Lower leg skin (tissue), 4 donors: ENCODE results near the gene NUBP2. TPM values are rescaled to one million over a fixed set of nuclear protein-coding genes. Genes with fewer than 3 reads are reported as not detected.

Source experiments
- DNase-seq, 2 donors: peaks; one replicate each; pipeline ENCODE4 v3.0.0-alpha.2; 2019; ENCODE audit warnings: low spot score in 2 of 2
- H3K4me3 ChIP-seq: fragments of 200-600 bp; sonication (generic); 2 replicates; pipeline ENCODE4 v1.5.1; 2017; ENCODE audit warnings: mild to moderate bottlenecking, low read depth; ENCODE audit not compliant: poor library complexity, severe bottlenecking
- CTCF ChIP-seq, 3 donors: fragments of 450-650 bp; IDR thresholded peaks; one replicate each; pipeline ENCODE4 v1.5.1; 2016; ENCODE audit warnings: antibody characterized with exemption in 3 of 3, mild to moderate bottlenecking in 3 of 3, moderate library complexity in 2 of 3
- POLR2A ChIP-seq, 2 donors: fragments of 450-650 bp; IDR thresholded peaks; one replicate each; pipeline ENCODE4 v1.6.1; 2016 to 2017; ENCODE audit warnings: antibody characterized with exemption in 2 of 2, mild to moderate bottlenecking in 1 of 2, moderate library complexity in 1 of 2
- WGBS, 2 donors: methylation state at CpG; one replicate each; pipeline ENCODE4 v1.1.5; 2018; 5-methylcytosine and 5-hydroxymethylcytosine counted together
- intact Hi-C: fragments of 100-400 bp; cut with DNase I; formaldehyde crosslinking; loops from one replicate; pipeline ENCODE4 v1.15.0; 2023; ENCODE audit warnings: low total_unique reads
- total RNA-seq, 4 donors: library from RNA; depleted of rRNA; stranded (reverse); fragments of >200 nt; gene quantifications; one replicate each; pipeline ENCODE4 v1.1.0, GENCODE V29; 2016

The NUBP2 gene
- total RNA-seq, 4 donors from 2014 or later, result 79.7 to 108 (median 91.3) TPM

DNA sequence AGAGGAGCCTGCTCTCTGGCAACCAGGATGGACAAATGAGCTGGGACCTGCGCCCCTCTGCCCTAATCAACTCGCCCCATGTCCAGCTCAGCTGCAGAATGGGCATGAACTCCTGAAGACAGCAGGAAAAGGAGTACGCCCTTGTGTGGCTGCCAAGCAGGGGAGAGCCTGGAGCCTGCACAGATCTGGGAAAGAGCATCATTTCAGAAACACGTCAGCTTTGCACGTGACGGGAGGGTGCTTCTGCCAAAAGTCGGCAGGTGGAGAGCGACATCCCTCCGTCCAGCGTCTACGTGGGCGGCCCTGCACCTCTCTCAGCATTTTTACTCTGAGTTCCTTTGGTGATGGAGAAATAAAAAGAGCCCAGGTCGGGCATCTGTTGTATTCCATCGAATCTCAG, 29.9 kb upstream of the NUBP2 start:
- no peak for TF ChIP-seq POLR2A (IDR thresholded peaks at IDR 0.05)
- intact Hi-C loops, result no loop called here
- no peak overlapping the region for H3K4me3 ChIP-seq
- WGBS, 2 donors, result 91 to 95% methylated on average over 14 of the region's 14 CpGs
- DNase-seq, result no peak

DNA sequence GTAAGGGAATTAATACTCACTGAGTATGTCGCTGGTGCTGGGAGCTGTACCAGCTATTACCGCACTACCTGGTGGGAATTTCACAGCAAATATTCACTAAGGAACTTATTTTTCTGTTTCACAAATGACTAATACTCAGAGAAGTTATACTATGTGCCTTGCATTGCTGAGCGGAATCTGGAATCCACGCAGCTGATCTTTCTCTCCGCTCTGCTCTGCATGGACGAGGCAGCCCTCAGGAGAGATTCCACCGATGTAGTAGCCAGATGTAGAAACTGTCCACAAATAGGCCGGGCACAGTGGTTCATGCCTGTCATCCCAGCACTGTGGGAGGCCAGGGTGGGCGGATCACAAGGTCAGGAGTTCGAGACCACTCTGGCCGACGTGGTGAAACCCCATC, 28.6 kb upstream of the NUBP2 start:
- intact Hi-C loops, result no loop called here
- 81 to 91% methylated on average over 12 of the region's 12 CpGs for WGBS, 2 donors

DNA sequence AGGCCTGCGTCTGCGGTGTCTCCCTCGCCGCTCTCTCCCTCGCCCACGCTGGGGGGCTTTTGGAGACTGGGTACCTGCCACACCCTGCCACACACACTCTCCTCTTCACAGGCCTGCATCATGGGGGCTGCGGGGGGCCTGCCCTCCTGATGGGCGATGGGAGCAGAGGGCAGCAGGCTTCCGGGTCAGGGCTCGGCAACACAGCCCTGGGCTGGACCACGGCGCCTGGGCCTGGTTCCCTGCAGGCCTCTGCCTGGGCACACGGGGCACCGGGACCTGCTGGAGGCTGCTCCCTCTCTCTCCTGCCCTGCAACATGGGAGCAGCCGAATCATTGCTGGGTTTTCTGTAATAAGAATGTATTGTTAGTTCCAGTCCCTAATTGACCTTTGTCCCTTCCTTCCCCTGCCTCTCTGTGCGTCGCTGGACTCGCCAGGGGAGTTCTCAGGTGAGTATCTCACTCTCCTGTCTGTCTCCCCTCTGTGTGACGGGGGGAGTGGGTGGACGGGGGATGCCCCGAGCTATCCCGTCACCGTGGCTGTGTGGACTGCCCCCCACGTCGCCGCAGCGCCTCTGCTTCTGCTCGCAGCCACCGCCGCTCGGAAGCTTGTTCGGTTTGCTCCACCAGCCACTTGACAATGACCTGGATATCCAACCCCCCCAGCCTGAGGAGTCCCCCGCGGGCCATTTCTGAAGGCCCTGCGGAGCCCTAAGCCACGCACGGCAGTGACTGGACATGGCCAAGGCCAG, 24.9 kb upstream of the NUBP2 start:
- intact Hi-C loops, result no loop called here
- no peak for TF ChIP-seq CTCF (IDR thresholded peaks at IDR 0.05)
- no peak for TF ChIP-seq POLR2A (IDR thresholded peaks at IDR 0.05)
- WGBS, 2 donors, result 95% methylated on average over 35 to 36 of the region's 37 CpGs

More for the DNA sequence above, 28.6 kb upstream of the NUBP2 start:
- no peak for DNase-seq
- H3K4me3 ChIP-seq, result no peak overlapping the region
- TF ChIP-seq POLR2A (IDR thresholded peaks at IDR 0.05), result no peak
- no peak for TF ChIP-seq CTCF (IDR thresholded peaks at IDR 0.05)

GRCh38 chr16:1758923-1759322, 23.8 kb upstream of the NUBP2 start:
- H3K4me3 ChIP-seq, result no peak overlapping the region
- 94 to 97% methylated on average over 18 of the region's 18 CpGs for WGBS, 2 donors
- DNase-seq, result no peak
- TF ChIP-seq POLR2A (IDR thresholded peaks at IDR 0.05), result no peak
- TF ChIP-seq CTCF (IDR thresholded peaks at IDR 0.05), result no peak
- intact Hi-C loops, result no loop called here

More for the DNA sequence above, 24.9 kb upstream of the NUBP2 start:
- H3K4me3 ChIP-seq, result no peak overlapping the region
- no peak for DNase-seq

DNA sequence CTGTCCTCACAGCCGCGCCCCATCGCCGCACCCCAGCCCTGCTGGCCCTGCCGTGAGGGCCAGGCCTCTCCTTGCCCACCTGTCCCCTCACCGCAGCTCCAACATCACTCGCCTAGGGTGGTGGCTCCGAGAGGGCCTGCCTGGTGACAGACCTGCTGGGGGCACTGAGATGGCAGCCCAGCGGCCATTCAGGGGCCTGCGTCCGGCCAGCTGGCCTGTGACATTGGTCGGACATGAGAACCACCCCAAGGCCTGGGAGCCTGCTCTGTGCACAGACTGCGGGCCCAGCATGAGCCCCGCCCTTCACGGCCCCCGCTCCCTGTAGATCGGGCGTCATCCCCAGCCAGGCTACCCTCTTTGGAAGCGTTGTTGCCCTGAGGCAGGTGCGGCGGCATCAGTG, 23.2 kb upstream of the NUBP2 start:
- WGBS, 2 donors, result 92 to 93% methylated on average over 15 to 20 of the region's 21 CpGs
- intact Hi-C loops, result no loop called here

DNA sequence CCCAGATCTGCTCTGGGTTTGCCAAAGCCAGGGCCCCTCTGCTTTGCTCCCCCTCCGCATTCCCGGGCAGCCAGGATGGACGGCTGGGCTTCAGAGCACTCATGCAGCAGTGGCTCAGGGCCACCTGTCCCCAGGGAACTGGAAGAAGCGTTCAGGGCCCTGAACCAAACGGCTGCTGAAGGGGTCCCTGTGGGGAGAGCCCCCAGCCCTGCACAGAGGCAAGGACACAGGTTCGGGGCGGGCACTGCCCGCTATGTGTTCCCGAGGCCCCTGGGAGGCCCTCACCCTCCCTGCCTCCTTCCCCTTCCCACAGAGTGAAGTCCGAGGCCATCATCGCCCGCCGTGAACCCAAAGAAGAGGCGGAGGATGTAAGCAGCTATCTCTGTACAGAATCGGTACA, 21.8 kb upstream of the NUBP2 start:
- TF ChIP-seq POLR2A (IDR thresholded peaks at IDR 0.05), result no peak
- no peak for TF ChIP-seq CTCF (IDR thresholded peaks at IDR 0.05)
- H3K4me3 ChIP-seq, result no peak overlapping the region
- intact Hi-C loops, result no loop called here
- WGBS, 2 donors, result 91 to 97% methylated on average over 10 to 15 of the region's 15 CpGs
- DNase-seq, result no peak

More for the DNA sequence above, 23.2 kb upstream of the NUBP2 start:
- no peak overlapping the region for H3K4me3 ChIP-seq
- TF ChIP-seq CTCF (IDR thresholded peaks at IDR 0.05), result no peak
- no peak for TF ChIP-seq POLR2A (IDR thresholded peaks at IDR 0.05)
- DNase-seq, result no peak
